OCI-LY1 (cell line): ENCODE data around the gene PRR33.
"Not testable (repeated sequence)": the region's sequence is repeated elsewhere in the genome, so short reads cannot be mapped to it uniquely, and the experiment has no call there.

ENCODE experiments used
- H2AFZ ChIP-seq: fragments of 200-600 bp; sonication (generic), shearing (Covaris generic); 2 replicates; pipeline ENCODE4 v1.6.0; 2014; ENCODE audit warnings: antibody characterized with exemption, mild to moderate bottlenecking, low read length
- H3F3A ChIP-seq: fragments of 200-600 bp; sonication (generic), shearing (Covaris generic); 2 replicates; pipeline ENCODE4 v1.6.0; 2014; ENCODE audit warnings: mild to moderate bottlenecking, antibody characterized with exemption, low read length, moderate library complexity; ENCODE audit not compliant: insufficient read depth
- H3K27ac ChIP-seq: fragments of 200-600 bp; sonication (generic); 2 replicates; pipeline ENCODE4 v1.5.1; 2014; ENCODE audit warnings: low read length, mixed run types, mild to moderate bottlenecking, low read depth; ENCODE audit not compliant: poor library complexity, severe bottlenecking
- H3K27me3 ChIP-seq: fragments of 200-600 bp; sonication (generic); 2 replicates; pipeline ENCODE4 v1.6.0; 2014; ENCODE audit warnings: antibody characterized with exemption, mild to moderate bottlenecking, low read length, moderate library complexity; ENCODE audit not compliant: insufficient read depth
- H3K36me3 ChIP-seq: fragments of 200-600 bp; sonication (generic); 2 replicates; pipeline ENCODE4 v1.6.1; 2014; ENCODE audit warnings: mild to moderate bottlenecking, antibody characterized with exemption, low read length, moderate library complexity, mixed read lengths; ENCODE audit not compliant: insufficient read depth
- H3K4me1 ChIP-seq: fragments of 200-600 bp; sonication (generic); 2 replicates; pipeline ENCODE4 v1.5.1; 2014; ENCODE audit warnings: mild to moderate bottlenecking, low read length, moderate library complexity; ENCODE audit not compliant: insufficient read depth, severe bottlenecking
- H3K4me2 ChIP-seq: fragments of 200-600 bp; sonication (generic), shearing (Covaris generic); 2 replicates; pipeline ENCODE4 v1.6.1; 2014; ENCODE audit warnings: low read length
- H3K4me3 ChIP-seq: fragments of 200-600 bp; sonication (generic); 2 replicates; pipeline ENCODE4 v1.5.1; 2014; ENCODE audit warnings: low read length, low read depth, mild to moderate bottlenecking, mixed read lengths; ENCODE audit not compliant: poor library complexity, severe bottlenecking
- H3K79me2 ChIP-seq: fragments of 200-600 bp; shearing (Covaris generic); 2 replicates; pipeline ENCODE4 v1.6.1; 2016; ENCODE audit warnings: mixed run types, low read length, mixed read lengths; ENCODE audit not compliant: insufficient read depth
- H3K9ac ChIP-seq: fragments of 200-600 bp; sonication (generic), shearing (Covaris generic); 2 replicates; pipeline ENCODE4 v1.6.1; 2014; ENCODE audit warnings: mild to moderate bottlenecking, low read length, mixed read lengths
- H3K9me2 ChIP-seq: fragments of 200-600 bp; sonication (generic), shearing (Covaris generic); 2 replicates; pipeline ENCODE4 v1.6.1; 2014; ENCODE audit warnings: low read depth, mild to moderate bottlenecking, low read length, mixed read lengths
- H3K9me3 ChIP-seq: fragments of 200-600 bp; shearing (Covaris generic); 2 replicates; pipeline ENCODE4 v1.6.1; 2014; ENCODE audit warnings: low read length, mixed read lengths
- H4K20me1 ChIP-seq: fragments of 200-600 bp; sonication (generic), shearing (Covaris generic); 2 replicates; pipeline ENCODE4 v1.6.0; 2016; ENCODE audit warnings: mild to moderate bottlenecking, low read length; ENCODE audit not compliant: insufficient read depth
- CTCF ChIP-seq: fragments of 200-600 bp; sonication (generic), shearing (Covaris generic); IDR thresholded peaks from 2 replicates; pipeline ENCODE4 v1.5.1; 2017; ENCODE audit warnings: mild to moderate bottlenecking, antibody characterized with exemption, low read length, moderate library complexity, mixed read lengths
- EZH2 ChIP-seq: fragments of 200-600 bp; sonication (generic), shearing (Covaris generic); IDR thresholded peaks from 2 replicates; pipeline ENCODE4 v1.8.0; 2017; ENCODE audit warnings: borderline replicate concordance, mixed run types, mild to moderate bottlenecking, antibody characterized with exemption, low read length, moderate library complexity, mixed read lengths

Gene PRR33

GRCh38 chr11:1891831-1892115 lies at the start of gene PRR33:
Gene PRR33 (minus strand): TSS chr11:1891895. CDS start chr11:1890584, 1,311 bp downstream.
- Histone ChIP-seq H3K4me2 (no peak within 1 kb of the TSS), H3K36me3 (peaks cover 32% of the 10 kb centered on the region), H3K4me1 (no peaks in the 10 kb centered on the region), H3K9me3 (no peaks in the 10 kb centered on the region), H3K27me3 (no peaks in the 10 kb centered on the region), H3K4me3 (no peak within 1 kb of the TSS), H4K20me1 (no peaks in the 10 kb centered on the region), H2AFZ (no peak within 1 kb of the TSS), H3K9ac (no peak within 1 kb of the TSS), H3K79me2 (no peaks in the 10 kb centered on the region), H3K9me2 (no peaks in the 10 kb centered on the region), H3F3A (no peaks in the 10 kb centered on the region), H3K27ac (no peak within 1 kb of the TSS)
- TF ChIP-seq EZH2 (no peak), CTCF (no peak)

GRCh38 chr11:1939788-1940187 lies 48.1 kb upstream of the PRR33 start:
- not testable (repeated sequence) for H3K4me3 ChIP-seq

GRCh38 chr11:1939006-1939625 lies 47.4 kb upstream of the PRR33 start:
- Histone ChIP-seq H3K9ac (no peak overlapping the region), H4K20me1 (no peaks in the 10 kb centered on the region), H3K4me1 (no peaks in the 10 kb centered on the region), H3K79me2 (no peaks in the 10 kb centered on the region), H3K9me2 (no peaks in the 10 kb centered on the region), H3K9me3 (no peaks in the 10 kb centered on the region), H3K36me3 (no peaks in the 10 kb centered on the region), H3K4me2 (no peak overlapping the region), H3K4me3 (no peak overlapping the region), H3K27ac (no peak overlapping the region), H2AFZ (no peak overlapping the region), H3K27me3 (no peaks in the 10 kb centered on the region), H3F3A (no peaks in the 10 kb centered on the region)
- TF ChIP-seq CTCF (no peak), EZH2 (no peak)

More at GRCh38 chr11:1939788-1940187, 48.1 kb upstream of the PRR33 start:
- H3K4me2 ChIP-seq, H3F3A ChIP-seq, H3K27me3 ChIP-seq, H3K36me3 ChIP-seq, H3K79me2 ChIP-seq, H3K4me1 ChIP-seq, H3K9ac ChIP-seq, H3K27ac ChIP-seq, H3K9me2 ChIP-seq, H2AFZ ChIP-seq, H4K20me1 ChIP-seq, H3K9me3 ChIP-seq: not testable (repeated sequence)

GRCh38 chr11:1938343-1939005 lies 46.8 kb upstream of the PRR33 start:
- no peak overlapping the region for H3K4me2 ChIP-seq

More at GRCh38 chr11:1938343-1939005, 46.8 kb upstream of the PRR33 start:
- H3K9ac ChIP-seq: no peak overlapping the region
- no peaks in the 10 kb centered on the region for H4K20me1 ChIP-seq
- H3F3A ChIP-seq: no peaks in the 10 kb centered on the region
- no peaks in the 10 kb centered on the region for H3K79me2 ChIP-seq
- no peak for TF ChIP-seq CTCF
- H3K9me2 ChIP-seq: no peaks in the 10 kb centered on the region
- H2AFZ ChIP-seq: no peak overlapping the region
- no peaks in the 10 kb centered on the region for H3K4me1 ChIP-seq
- no peaks in the 10 kb centered on the region for H3K9me3 ChIP-seq
- no peaks in the 10 kb centered on the region for H3K27me3 ChIP-seq
- H3K36me3 ChIP-seq: no peaks in the 10 kb centered on the region
- no peak overlapping the region for H3K27ac ChIP-seq
- H3K4me3 ChIP-seq: no peak overlapping the region
